Liver (tissue), 9 donors: ENCODE measurements around the gene AMBRA1. TPM values are rescaled to one million over a fixed set of nuclear protein-coding genes. Genes with fewer than 3 reads are reported as not detected.

Experiments used
- DNase-seq: peaks from one replicate; pipeline ENCODE4 v3.0.0-alpha.2; 2017; ENCODE audit warnings: low spot score
- H3K27ac ChIP-seq, 2 donors: one replicate each; pipeline ENCODE4 v1.7.0; 2013; ENCODE audit warnings: inconsistent platforms in 2 of 2, low read length in 2 of 2, control low read depth in 1 of 2, low read depth in 1 of 2, mild to moderate bottlenecking in 1 of 2
- H3K27me3 ChIP-seq, 4 donors: one replicate each; pipeline versions ENCODE4 v1.6.1 to v1.7.0; 2013; ENCODE audit warnings: low read length in 3 of 4, inconsistent platforms in 1 of 4, mild to moderate bottlenecking in 1 of 4, moderate library complexity in 1 of 4; ENCODE audit not compliant: control insufficient read depth in 4 of 4, insufficient read depth in 4 of 4
- H3K36me3 ChIP-seq, 4 donors: one replicate each; pipeline versions ENCODE4 v1.6.1 to v1.7.0; 2013; ENCODE audit warnings: low read length in 3 of 4, mild to moderate bottlenecking in 3 of 4, low read depth in 1 of 4, moderate library complexity in 1 of 4; ENCODE audit not compliant: control insufficient read depth in 4 of 4, insufficient read depth in 3 of 4
- H3K4me1 ChIP-seq, 4 donors: one replicate each; pipeline versions ENCODE4 v1.6.1 to v1.7.0; 2013; ENCODE audit warnings: low read length in 3 of 4, mild to moderate bottlenecking in 3 of 4, moderate library complexity in 1 of 4; ENCODE audit not compliant: control insufficient read depth in 4 of 4, insufficient read depth in 4 of 4
- H3K4me3 ChIP-seq, 3 donors: one replicate each; pipeline versions ENCODE4 v1.6.1 to v1.7.0; 2013; ENCODE audit warnings: low read length in 3 of 3, control low read depth in 1 of 3, low read depth in 1 of 3, mild to moderate bottlenecking in 1 of 3
- H3K9ac ChIP-seq, 2 donors: one replicate each; pipeline ENCODE4 v1.7.0; 2013; ENCODE audit warnings: low read length in 2 of 2, mild to moderate bottlenecking in 2 of 2, moderate library complexity in 2 of 2, control low read depth in 1 of 2, low read depth in 1 of 2
- H3K9me3 ChIP-seq, 4 donors: one replicate each; pipeline versions ENCODE4 v1.6.1 to v1.7.0; 2013; ENCODE audit warnings: low read length in 3 of 4; ENCODE audit not compliant: control insufficient read depth in 4 of 4
- ATF3 ChIP-seq: IDR thresholded peaks from 2 replicates; pipeline ENCODE4 v1.6.1; 2016; ENCODE audit warnings: antibody characterized with exemption
- CTCF ChIP-seq: fragments of 150-350 bp; IDR thresholded peaks from 2 replicates; pipeline ENCODE4 v1.5.1; 2017; ENCODE audit warnings: improper control_type of control experiment, low read depth, low read length; ENCODE audit not compliant: missing input control
- EGR1 ChIP-seq, 2 donors: IDR thresholded peaks; 2 replicates each; pipeline ENCODE4 v1.6.1; 2016 to 2018; ENCODE audit warnings: antibody characterized with exemption in 2 of 2, low read depth in 2 of 2
- FOXA1 ChIP-seq: IDR thresholded peaks from 2 replicates; pipeline ENCODE4 v1.6.1; 2016; ENCODE audit warnings: antibody characterized with exemption
- FOXA2 ChIP-seq: IDR thresholded peaks from 2 replicates; pipeline ENCODE4 v1.6.1; 2016; ENCODE audit warnings: antibody characterized with exemption
- GABPA ChIP-seq, 2 donors: IDR thresholded peaks in 1 of 2; conservative IDR thresholded peaks in 1 of 2; 2 replicates each; pipeline ENCODE4 v1.6.1; 2016; ENCODE audit warnings: antibody characterized with exemption in 2 of 2, mild to moderate bottlenecking in 1 of 2, moderate library complexity in 1 of 2
- HNF4A ChIP-seq, 2 donors: conservative IDR thresholded peaks; 2 replicates each; pipeline ENCODE4 v1.6.1; 2016; ENCODE audit warnings: antibody characterized with exemption in 2 of 2, mild to moderate bottlenecking in 2 of 2
- HNF4G ChIP-seq: IDR thresholded peaks from 2 replicates; pipeline ENCODE4 v1.6.1; 2016; ENCODE audit warnings: antibody characterized with exemption
- JUND ChIP-seq, 2 donors: IDR thresholded peaks; 2 replicates each; pipeline ENCODE4 v1.6.1; 2016; ENCODE audit warnings: antibody characterized with exemption in 2 of 2
- MAX ChIP-seq: IDR thresholded peaks from 2 replicates; pipeline ENCODE4 v1.6.1; 2016; ENCODE audit warnings: antibody characterized with exemption
- RAD21 ChIP-seq, 2 donors: IDR thresholded peaks; 2 replicates each; pipeline ENCODE4 v1.6.1; 2016; ENCODE audit warnings: antibody characterized with exemption in 2 of 2, mild to moderate bottlenecking in 2 of 2
- REST ChIP-seq: IDR thresholded peaks from 2 replicates; pipeline ENCODE4 v1.6.1; 2016; ENCODE audit warnings: antibody characterized with exemption, mild to moderate bottlenecking
- RXRA ChIP-seq, 2 donors: IDR thresholded peaks; 2 replicates each; pipeline ENCODE4 v1.6.1; 2017 to 2018; ENCODE audit warnings: antibody characterized with exemption in 2 of 2, mild to moderate bottlenecking in 1 of 2
- TAF1 ChIP-seq: conservative IDR thresholded peaks from 2 replicates; pipeline ENCODE4 v1.6.1; 2016; ENCODE audit warnings: antibody characterized with exemption, mild to moderate bottlenecking
- YY1 ChIP-seq: IDR thresholded peaks from 2 replicates; pipeline ENCODE4 v1.6.1; 2016; ENCODE audit warnings: antibody characterized with exemption, mild to moderate bottlenecking
- WGBS: extraction: QIAGEN DNeasy Blood & Tissue Kit; methylation state at CpG from one replicate; pipeline ENCODE4 v1.1.7; 2013; 5-methylcytosine and 5-hydroxymethylcytosine counted together
- polyA plus RNA-seq, 2 donors: library from polyadenylated mRNA; stranded (reverse) in 1 of 2; unstranded in 1 of 2; fragments of 200-250 nt in 1 of 2; fragments of >200 nt in 1 of 2; fragmentation: Nextera tagmentation in 1 of 2; extraction: Ambion mirVana in 1 of 2; gene quantifications; one replicate each; pipeline versions ENCODE4 v1.2.1 to v1.2.3, GENCODE V29; 2013 to 2015
- total RNA-seq, 2 donors: library from RNA; depleted of rRNA; stranded (reverse); fragments of >200 nt; gene quantifications; one replicate each; pipeline ENCODE4 v1.2.3, GENCODE V29; 2014
- donor health status: healthy.
- donor health status: healthy.
- donor health status: healthy.
- donor health status: healthy.
- donor health status: healthy.

AMBRA1 gene
- total and polyA plus RNA-seq, 4 donors = 3.7 to 25.7 (median 15.1) TPM

- peak overlapping the region; percentile 38 to 42 for H3K27ac ChIP-seq
- H3K4me1 ChIP-seq = peaks cover 0 to 42% (median 31%) of the 10 kb centered on the region in 4 donors
- H3K9ac ChIP-seq = peak overlapping the region in 1 of 2 donors; percentile 43
- WGBS = 64% methylated on average over 18 of the region's 18 CpGs
- TF ChIP-seq CTCF = no peak
- no peak for TF ChIP-seq HNF4G
- TF ChIP-seq FOXA2 = no peak
- no peak for TF ChIP-seq MAX
- TF ChIP-seq EGR1 (IDR thresholded peaks at IDR 0.05; ENCODE audit: low read depth in 2 of 2) = no peak
- TF ChIP-seq HNF4A (conservative IDR thresholded peaks at IDR 0.05) = no peak
- no peak for TF ChIP-seq YY1
- TF ChIP-seq RXRA (IDR thresholded peaks at IDR 0.05) = no peak
- TF ChIP-seq GABPA (IDR thresholded peaks at IDR 0.05 in 1 of 2, conservative IDR thresholded peaks at IDR 0.05 in 1 of 2) = no peak
- TF ChIP-seq RAD21 (IDR thresholded peaks at IDR 0.05) = no peak
- TF ChIP-seq REST = no peak
- no peak for TF ChIP-seq FOXA1
- TF ChIP-seq ATF3 = no peak
- TF ChIP-seq TAF1 = no peak
- no peak for DNase-seq
- no peaks in the 10 kb centered on the region for H3K36me3 ChIP-seq
- peak overlapping the region; percentile 45 to 88 (median 71) for H3K4me3 ChIP-seq
- no peaks in the 10 kb centered on the region for H3K9me3 ChIP-seq
- H3K27me3 ChIP-seq = no peaks in the 10 kb centered on the region
These were observed 245.0 kb downstream of the AMBRA1 start for GRCh38 chr11:46348566-46349401.

GRCh38 chr11:46347637-46348311, 246.0 kb downstream of the AMBRA1 start:
- Histone ChIP-seq H3K36me3 (no peaks in the 10 kb centered on the region), H3K4me1 (peaks cover 0 to 42% (median 30%) of the 10 kb centered on the region in 4 donors), H3K9me3 (no peaks in the 10 kb centered on the region), H3K27me3 (no peaks in the 10 kb centered on the region), H3K27ac (peak overlapping the region; percentile 42 to 43), H3K4me3 (peak overlapping the region; percentile 45 to 88 (median 71)), H3K9ac (peak overlapping the region; percentile 24 to 43)
- 17% methylated on average over 63 of the region's 63 CpGs for WGBS
- no peak for TF ChIP-seq MAX
- no peak for TF ChIP-seq YY1
- no peak for TF ChIP-seq RAD21 (IDR thresholded peaks at IDR 0.05)
- no peak for TF ChIP-seq REST
- no peak for TF ChIP-seq FOXA2
- no peak for TF ChIP-seq ATF3
- no peak for TF ChIP-seq GABPA (IDR thresholded peaks at IDR 0.05 in 1 of 2, conservative IDR thresholded peaks at IDR 0.05 in 1 of 2)
- TF ChIP-seq JUND (IDR thresholded peaks at IDR 0.05) = no peak
- no peak for DNase-seq
